GM18519 (cell line): ENCODE results near the gene NTN4.
"Not testable (repeated sequence)": the region's sequence is repeated elsewhere in the genome, so short reads cannot be mapped to it uniquely, and the experiment has no call there.

Source experiments
- ATAC-seq: cut with Tn5 transposase; IDR thresholded peaks from one replicate; pipeline ENCODE4 v1.9.1; 2021; ENCODE audit warnings: mild to moderate bottlenecking, moderate library complexity; ENCODE audit not compliant: unreplicated experiment, low FRiP score

NTN4 gene

GRCh38 chr12:95633732-95634465, 156.7 kb downstream of the NTN4 start:
- no peak for ATAC-seq

- ATAC-seq, result no peak
These were observed 157.4 kb downstream of the NTN4 start for GRCh38 chr12:95633049-95633731.

GRCh38 chr12:95630496-95630895, 160.1 kb downstream of the NTN4 start:
- no peak for ATAC-seq

- no peak for ATAC-seq
These were observed 161.2 kb downstream of the NTN4 start for GRCh38 chr12:95629392-95629791.

GRCh38 chr12:95626854-95627253, 163.7 kb downstream of the NTN4 start:
- no peak for ATAC-seq

- no peak for ATAC-seq
These were observed 165.6 kb downstream of the NTN4 start for GRCh38 chr12:95625012-95625411.

GRCh38 chr12:95624589-95624988, 166.0 kb downstream of the NTN4 start:
- ATAC-seq, result no peak

GRCh38 chr12:95623554-95624170, 166.9 kb downstream of the NTN4 start:
- ATAC-seq, result no peak

- no peak for ATAC-seq
These were observed 167.7 kb downstream of the NTN4 start for GRCh38 chr12:95622879-95623278.

- no peak for ATAC-seq
These were observed 168.8 kb downstream of the NTN4 start for GRCh38 chr12:95621725-95622124.

GRCh38 chr12:95620171-95620570, 170.4 kb downstream of the NTN4 start:
- no peak for ATAC-seq

GRCh38 chr12:95616470-95616869, 174.1 kb downstream of the NTN4 start:
- ATAC-seq, result not testable (repeated sequence)

- no peak for ATAC-seq
These were observed 174.8 kb downstream of the NTN4 start for GRCh38 chr12:95615749-95616148.

- ATAC-seq, result no peak
These were observed 176.1 kb downstream of the NTN4 start for GRCh38 chr12:95614390-95614982.

- no peak for ATAC-seq
These were observed 177.5 kb downstream of the NTN4 start for GRCh38 chr12:95613021-95613420.

- ATAC-seq, result no peak
These were observed 178.8 kb downstream of the NTN4 start for GRCh38 chr12:95611676-95612309.

GRCh38 chr12:95608252-95609033, 182.1 kb downstream of the NTN4 start:
- no peak for ATAC-seq
